Measurements from ENCODE around the gene UBE2E1. TPM values are rescaled to one million over a fixed set of nuclear protein-coding genes. Genes with fewer than 3 reads are reported as not detected.

The UBE2E1 gene
- polyA plus RNA-seq (2014; cell fraction: cytosol; rRNA removed): 161 and 178 TPM in 2 replicates
- 128 and 165 TPM in 2 replicates for polyA plus RNA-seq (2014; cell fraction: nucleus; rRNA removed)

GRCh38 chr3:23805633-23806533, at the start of gene UBE2E1:
UBE2E1 (plus strand) TSS chr3:23805955; CDS start chr3:23807270, 1,315 bp downstream.
- DNase-seq (ENCODE audit: low spot score): peak; percentile 77

GRCh38 chr3:23756206-23756840, 49.4 kb upstream of the UBE2E1 start:
- DNase-seq (ENCODE audit: low spot score): no peak

GRCh38 chr3:23758253-23758838, 47.4 kb upstream of the UBE2E1 start:
- DNase-seq (ENCODE audit: low spot score): no peak

GRCh38 chr3:23760325-23760724, 45.4 kb upstream of the UBE2E1 start:
- DNase-seq (ENCODE audit: low spot score): no peak

GRCh38 chr3:23760871-23761373, 44.8 kb upstream of the UBE2E1 start:
- no peak for DNase-seq (ENCODE audit: low spot score)

- DNase-seq (ENCODE audit: low spot score): peak; percentile 54
These were observed 44.3 kb upstream of the UBE2E1 start for GRCh38 chr3:23761440-23761896.

GRCh38 chr3:23762214-23762613, 43.5 kb upstream of the UBE2E1 start:
- no peak for DNase-seq (ENCODE audit: low spot score)

GRCh38 chr3:23762759-23763477, 42.8 kb upstream of the UBE2E1 start:
- peak; percentile 79 for DNase-seq (ENCODE audit: low spot score)

GRCh38 chr3:23764407-23764806, 41.3 kb upstream of the UBE2E1 start:
- peak; percentile 49 for DNase-seq (ENCODE audit: low spot score)

- no peak for DNase-seq (ENCODE audit: low spot score)
These were observed 38.2 kb upstream of the UBE2E1 start for GRCh38 chr3:23767546-23767945.

GRCh38 chr3:23775254-23775909, 30.4 kb upstream of the UBE2E1 start:
- no peak for DNase-seq (ENCODE audit: low spot score)

GRCh38 chr3:23776352-23776891, 29.3 kb upstream of the UBE2E1 start:
- no peak for DNase-seq (ENCODE audit: low spot score)

- no peak for DNase-seq (ENCODE audit: low spot score)
These were observed 27.3 kb upstream of the UBE2E1 start for GRCh38 chr3:23778446-23778845.

GRCh38 chr3:23779841-23780240, 25.9 kb upstream of the UBE2E1 start:
- no peak for DNase-seq (ENCODE audit: low spot score)

GRCh38 chr3:23781051-23781450, 24.7 kb upstream of the UBE2E1 start:
- no peak for DNase-seq (ENCODE audit: low spot score)

GRCh38 chr3:23781871-23782270, 23.9 kb upstream of the UBE2E1 start:
- no peak for DNase-seq (ENCODE audit: low spot score)

- DNase-seq (ENCODE audit: low spot score): no peak
These were observed 20.6 kb upstream of the UBE2E1 start for GRCh38 chr3:23785097-23785645.

GRCh38 chr3:23785882-23786281, 19.9 kb upstream of the UBE2E1 start:
- DNase-seq (ENCODE audit: low spot score): no peak

- DNase-seq (ENCODE audit: low spot score): no peak
These were observed 14.1 kb upstream of the UBE2E1 start for GRCh38 chr3:23791678-23792077.

GRCh38 chr3:23793528-23794134, 12.1 kb upstream of the UBE2E1 start:
- DNase-seq (ENCODE audit: low spot score): no peak

Measured in SK-N-DZ (cell line).